ENCODE results near the gene NCMAP.
"Not testable (repeated sequence)": the region's sequence is repeated elsewhere in the genome, so short reads cannot be mapped to it uniquely, and the experiment has no call there.

NCMAP gene

GRCh38 chr1:24544239-24544638 is 11.6 kb upstream of the NCMAP start:
- no peak for DNase-seq

GRCh38 chr1:24545662-24546061 is 10.2 kb upstream of the NCMAP start:
- DNase-seq: no peak

- DNase-seq: no peak
Measured at GRCh38 chr1:24547195-24547594, 8.7 kb upstream of the NCMAP start.

- DNase-seq: no peak
Measured at GRCh38 chr1:24548070-24548469, 7.8 kb upstream of the NCMAP start.

- not testable (repeated sequence) for DNase-seq
Measured at GRCh38 chr1:24549210-24549609, 6.7 kb upstream of the NCMAP start.

- DNase-seq: no peak
Measured at GRCh38 chr1:24551290-24551959, 4.5 kb upstream of the NCMAP start.

- DNase-seq: no peak
Measured at GRCh38 chr1:24551960-24552571, 3.8 kb upstream of the NCMAP start.

GRCh38 chr1:24553931-24554330 is 2.0 kb upstream of the NCMAP start:
- DNase-seq: no peak

- no peak for DNase-seq
Measured at GRCh38 chr1:24554714-24555113, 1.2 kb upstream of the NCMAP start.

- DNase-seq: no peak
Measured at GRCh38 chr1:24556414-24556795, 518 bp downstream of the NCMAP start.

GRCh38 chr1:24557220-24557619 is 1.3 kb downstream of the NCMAP start:
- no peak for DNase-seq

- DNase-seq: no peak
Measured at GRCh38 chr1:24557711-24558131, 1.8 kb downstream of the NCMAP start.

GRCh38 chr1:24558455-24558854 is 2.6 kb downstream of the NCMAP start:
- DNase-seq: no peak

GRCh38 chr1:24558902-24559791 is 3.3 kb downstream of the NCMAP start:
- no peak for DNase-seq

- DNase-seq: no peak
Measured at GRCh38 chr1:24560361-24560760, 4.5 kb downstream of the NCMAP start.

- DNase-seq: no peak
Measured at GRCh38 chr1:24562625-24563024, 6.7 kb downstream of the NCMAP start.

- no peak for DNase-seq
Measured at GRCh38 chr1:24564695-24565094, 8.8 kb downstream of the NCMAP start.

GRCh38 chr1:24566236-24566867 is 10.5 kb downstream of the NCMAP start:
- no peak for DNase-seq

GRCh38 chr1:24567792-24568388 is 12.0 kb downstream of the NCMAP start:
- no peak for DNase-seq

GRCh38 chr1:24568475-24568874 is 12.6 kb downstream of the NCMAP start:
- DNase-seq: no peak

GRCh38 chr1:24570265-24571125 is 14.6 kb downstream of the NCMAP start:
- DNase-seq: no peak

- DNase-seq: no peak
Measured at GRCh38 chr1:24572301-24572700, 16.4 kb downstream of the NCMAP start.
